NCI-H1092 (cell line): ENCODE data around the gene TCHH.
"Not testable (repeated sequence)": the region's sequence is repeated elsewhere in the genome, so short reads cannot be mapped to it uniquely, and the experiment has no call there.

ENCODE experiments used
- DNase-seq: peaks from one replicate; lab custom pipeline; 2025; lab: John Stamatoyannopoulos, UW

The TCHH gene

DNA sequence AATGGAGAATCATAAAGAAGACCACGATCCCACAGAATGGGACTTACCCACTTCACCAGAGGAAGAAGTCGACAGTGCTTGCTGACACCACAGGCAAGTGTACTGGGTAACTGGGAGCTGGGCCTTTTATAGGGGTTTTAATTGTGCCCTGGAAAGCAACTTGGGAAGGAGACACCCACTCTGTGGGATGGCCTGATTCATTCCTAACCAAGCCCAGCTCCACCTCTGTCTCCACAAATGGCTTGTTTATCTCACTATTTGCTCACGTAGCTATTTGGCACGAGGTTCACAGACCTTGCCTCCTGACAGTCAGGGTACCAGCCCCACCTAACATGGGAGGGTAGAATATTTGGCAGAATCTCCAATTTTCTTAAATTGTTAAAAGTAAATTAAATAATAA is at the start of gene TCHH:
TSS of gene TCHH (minus strand) at position 101 of the 400 bp plus-strand sequence. CDS start 1,364 bp downstream, outside the sequence.
- DNase-seq = no peak

DNA sequence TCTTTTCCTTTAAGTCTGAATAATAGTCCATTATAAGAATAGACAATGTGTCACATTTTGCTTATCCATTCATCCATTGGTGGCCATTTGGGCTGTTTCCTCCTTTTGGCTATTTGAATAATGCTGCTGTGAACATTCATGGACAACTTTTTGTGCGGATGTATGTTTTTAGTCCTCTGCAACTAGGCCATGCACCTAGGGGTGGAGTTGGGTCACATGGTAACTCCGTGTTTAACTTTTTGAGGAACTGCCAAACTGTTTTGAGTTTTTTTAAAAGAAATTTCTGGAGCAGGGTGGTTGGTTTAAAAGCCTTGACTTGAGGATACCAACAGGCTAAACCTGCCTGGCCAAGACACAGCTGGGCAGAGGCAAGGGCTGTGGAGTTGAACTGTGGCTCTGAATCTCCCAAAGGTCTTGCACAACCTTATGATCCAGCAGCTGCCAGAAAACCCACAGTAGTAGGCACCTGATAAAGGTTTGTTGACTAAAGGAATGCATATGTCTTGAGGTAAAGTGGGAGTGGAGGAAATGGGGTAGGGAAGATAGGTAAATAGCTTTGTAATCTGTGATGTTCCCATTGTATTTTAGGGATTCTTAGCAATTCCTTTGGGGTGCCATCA is 49.4 kb upstream of the TCHH start:
- no peak for DNase-seq

GRCh38 chr1:152162792-152163463 is 47.7 kb upstream of the TCHH start:
- no peak for DNase-seq

DNA sequence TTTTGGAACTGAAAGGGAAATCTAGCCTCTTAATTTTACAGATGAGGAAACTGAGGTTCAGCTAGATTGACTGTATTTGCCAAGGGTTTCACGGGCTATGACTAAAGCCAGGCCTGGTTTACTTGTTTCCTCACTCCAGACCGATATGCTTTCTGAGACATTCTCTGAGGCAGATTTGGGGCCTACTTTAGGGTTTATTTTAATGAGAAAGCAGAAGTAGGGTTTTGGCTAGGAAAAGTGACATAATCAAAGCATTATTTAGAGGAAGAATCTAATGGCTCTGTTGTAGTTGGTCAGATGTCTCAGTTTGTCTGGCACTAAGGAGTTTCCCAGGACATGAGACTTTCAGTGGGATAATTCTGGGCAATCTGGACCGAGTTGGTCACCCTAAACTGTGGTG is 45.3 kb upstream of the TCHH start:
- no peak for DNase-seq

- no peak for DNase-seq
Measured at GRCh38 chr1:152159144-152159543, 43.9 kb upstream of the TCHH start, which contains the start of gene RPTN. Gene RPTN, minus strand, starts transcription at chr1:152159228. Its CDS starts 1,339 bp downstream, at chr1:152157889.

- DNase-seq = no peak
Measured at GRCh38 chr1:152153996-152154395, 38.8 kb upstream of the TCHH start.

DNA sequence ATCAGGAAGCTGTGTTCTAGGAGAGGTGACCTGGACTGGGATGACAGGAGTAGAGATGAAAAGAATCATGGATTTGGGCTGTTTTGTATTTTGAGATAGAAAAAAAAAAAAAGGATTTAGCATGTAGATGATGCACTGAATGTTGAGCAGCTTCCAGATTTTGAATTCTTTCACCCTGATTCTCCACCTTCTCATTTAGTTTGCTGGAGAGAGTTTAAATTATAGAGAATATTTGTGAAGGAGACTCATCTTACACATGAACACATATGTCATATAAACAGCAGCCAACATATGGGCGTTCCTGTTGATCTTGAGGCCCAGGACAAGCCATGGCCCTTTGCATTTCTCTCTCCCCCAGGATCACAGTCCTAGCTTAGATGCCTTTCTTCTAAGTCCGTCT is 36.4 kb upstream of the TCHH start:
- no peak for DNase-seq

- DNase-seq = no peak
Measured at GRCh38 chr1:152148981-152149380, 33.7 kb upstream of the TCHH start.

- no peak for DNase-seq
Measured at GRCh38 chr1:152148051-152148450, 32.8 kb upstream of the TCHH start.

GRCh38 chr1:152145769-152146168 is 30.5 kb upstream of the TCHH start:
- DNase-seq = no peak

DNA sequence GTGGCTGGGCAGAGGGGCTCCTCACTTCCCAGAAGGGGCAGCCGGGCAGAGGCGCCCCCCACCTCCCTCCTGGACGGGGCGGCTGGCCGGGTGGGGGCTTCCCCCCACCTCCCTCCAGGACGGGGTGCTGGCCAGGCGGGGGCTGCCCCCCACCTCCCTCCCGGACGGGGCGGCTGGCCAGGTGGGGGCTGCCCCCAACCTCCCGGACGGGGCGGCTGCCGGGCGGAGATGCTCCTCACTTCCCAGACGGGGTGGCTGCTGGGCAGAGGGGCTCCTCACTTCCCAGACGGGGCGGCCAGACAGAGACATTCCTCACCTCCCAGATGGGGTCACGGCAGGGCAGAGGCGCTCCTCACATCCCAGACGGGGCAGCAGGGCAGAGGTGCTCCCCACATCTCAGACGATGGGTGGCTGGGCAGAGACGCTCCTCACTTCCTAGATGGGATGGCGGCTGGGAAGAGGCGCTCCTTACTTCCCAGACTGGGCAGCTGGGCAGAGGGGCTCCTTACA is 29.5 kb upstream of the TCHH start:
- not testable (repeated sequence) for DNase-seq

- DNase-seq = no peak
Measured at GRCh38 chr1:152143150-152143887, 28.1 kb upstream of the TCHH start.

- DNase-seq = peak; percentile 5
Measured at GRCh38 chr1:152141971-152142584, 26.8 kb upstream of the TCHH start.

- DNase-seq = no peak
Measured at GRCh38 chr1:152137215-152137614, 22.0 kb upstream of the TCHH start.

GRCh38 chr1:152130186-152130585 is 14.9 kb upstream of the TCHH start:
- no peak for DNase-seq

DNA sequence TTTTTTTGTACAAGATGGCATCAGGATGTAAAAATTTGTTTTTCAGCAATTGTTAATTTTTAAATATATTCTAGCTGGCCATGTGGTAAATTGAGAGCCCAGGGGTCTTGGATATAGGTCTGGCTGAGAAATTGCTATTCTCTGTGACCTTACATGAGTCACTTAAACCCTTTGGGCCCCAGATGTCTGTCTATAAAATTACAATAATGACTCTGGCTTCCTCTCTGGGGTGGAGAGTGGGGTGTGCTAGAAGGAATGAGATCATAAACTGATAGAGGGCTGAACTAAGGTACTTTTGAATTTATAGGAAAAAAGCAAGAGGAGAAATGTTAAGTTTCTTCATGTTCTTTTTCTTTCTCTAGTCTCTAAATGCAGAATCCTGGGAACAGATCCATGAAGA is 12.4 kb upstream of the TCHH start:
- DNase-seq = no peak

- DNase-seq = no peak
Measured at GRCh38 chr1:152125834-152126443, 10.7 kb upstream of the TCHH start.

GRCh38 chr1:152118915-152119314 is 3.7 kb upstream of the TCHH start:
- DNase-seq = no peak

DNA sequence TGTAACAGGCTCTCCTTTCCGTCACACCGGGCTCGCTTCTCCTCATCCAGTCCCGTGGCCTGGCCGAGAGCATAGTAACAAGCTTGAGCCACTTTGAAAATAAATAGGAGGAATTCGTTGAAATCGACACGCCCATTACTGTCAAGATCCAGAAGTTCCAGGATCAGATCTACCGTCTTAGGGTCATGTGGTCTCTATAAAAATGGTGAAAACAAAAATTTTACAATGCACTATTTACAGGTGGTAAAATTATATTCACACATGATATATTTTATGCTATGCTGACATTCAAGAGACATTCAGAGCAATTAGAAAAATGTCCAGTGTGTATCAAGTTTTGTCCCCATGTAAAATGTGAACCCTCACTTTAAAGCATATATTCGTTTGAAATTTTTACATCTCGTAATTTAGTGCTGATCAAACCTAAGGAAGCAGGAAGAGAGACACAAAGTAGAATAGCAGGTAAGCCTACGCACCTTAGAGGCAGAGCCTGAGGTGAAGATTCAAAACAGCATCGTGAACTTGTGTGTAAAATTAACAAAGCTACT is 2.3 kb downstream of the TCHH start:
- no peak for DNase-seq

DNA sequence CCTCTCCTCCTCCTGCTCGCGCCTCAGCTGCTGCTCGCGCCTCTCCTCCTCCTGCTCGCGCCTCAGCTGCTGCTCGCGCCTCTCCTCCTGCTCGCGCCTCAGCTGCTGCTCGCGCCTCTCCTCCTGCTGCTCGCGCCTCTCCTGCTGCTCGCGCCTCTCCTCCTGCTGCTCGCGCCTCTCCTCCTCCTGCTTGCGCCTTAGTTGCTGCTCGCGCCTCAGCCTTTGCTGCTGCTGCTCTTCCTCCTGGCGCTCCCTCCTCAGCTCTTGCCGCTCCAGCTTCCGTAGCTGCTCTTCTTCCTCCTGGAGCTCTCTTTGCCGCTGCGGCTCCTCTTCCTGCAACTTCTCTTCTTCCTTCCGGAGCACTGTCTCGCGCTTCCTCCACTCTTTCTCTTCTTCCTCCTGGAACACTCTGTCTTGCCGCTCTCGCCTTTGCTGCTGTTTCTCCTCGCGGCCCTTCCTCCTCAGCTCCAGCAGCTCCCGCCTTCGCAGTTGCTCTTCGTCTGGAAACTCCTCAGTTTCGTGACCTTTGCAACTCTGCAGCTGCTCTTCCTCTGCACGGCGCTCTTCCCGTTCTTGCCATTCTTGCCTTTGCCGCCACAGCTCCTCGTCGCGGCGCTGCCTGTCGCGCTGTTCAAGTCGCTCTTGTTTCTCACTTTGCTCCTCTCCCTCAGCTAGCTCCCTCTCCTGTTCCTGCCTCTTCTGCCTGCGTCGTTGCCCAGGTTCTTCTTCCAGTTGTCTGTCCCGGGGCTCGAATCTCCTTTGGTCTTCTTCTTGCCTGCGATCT is 3.0 kb downstream of the TCHH start:
- DNase-seq = no peak

- peak; percentile 12 for DNase-seq
Measured at GRCh38 chr1:152111515-152111968, 3.7 kb downstream of the TCHH start.
